SU-DHL-6 (cell line): ENCODE measurements around the gene TMEM184A.

Source experiments
- EZH2phosphoT487 ChIP-seq: fragments of 200-600 bp; sonication (generic), shearing (Covaris generic); conservative IDR thresholded peaks from 2 replicates; pipeline ENCODE4 v1.6.1; 2018; ENCODE audit warnings: mild to moderate bottlenecking, antibody characterized with exemption, low read length, moderate library complexity, mixed read lengths
- TF ChIP-seq, protein P1 (sequence below): fragments of 200-600 bp; sonication (generic); IDR thresholded peaks from one replicate; pipeline ENCODE4 v1.5.1; 2017; ENCODE audit warnings: antibody characterized with exemption, mild to moderate bottlenecking, low read length, moderate library complexity; ENCODE audit not compliant: insufficient read depth, poor library complexity, severe bottlenecking

GRCh38 chr7:1537535-1538412, 18.2 kb downstream of the TMEM184A start:
- TF ChIP-seq, protein P1, sequence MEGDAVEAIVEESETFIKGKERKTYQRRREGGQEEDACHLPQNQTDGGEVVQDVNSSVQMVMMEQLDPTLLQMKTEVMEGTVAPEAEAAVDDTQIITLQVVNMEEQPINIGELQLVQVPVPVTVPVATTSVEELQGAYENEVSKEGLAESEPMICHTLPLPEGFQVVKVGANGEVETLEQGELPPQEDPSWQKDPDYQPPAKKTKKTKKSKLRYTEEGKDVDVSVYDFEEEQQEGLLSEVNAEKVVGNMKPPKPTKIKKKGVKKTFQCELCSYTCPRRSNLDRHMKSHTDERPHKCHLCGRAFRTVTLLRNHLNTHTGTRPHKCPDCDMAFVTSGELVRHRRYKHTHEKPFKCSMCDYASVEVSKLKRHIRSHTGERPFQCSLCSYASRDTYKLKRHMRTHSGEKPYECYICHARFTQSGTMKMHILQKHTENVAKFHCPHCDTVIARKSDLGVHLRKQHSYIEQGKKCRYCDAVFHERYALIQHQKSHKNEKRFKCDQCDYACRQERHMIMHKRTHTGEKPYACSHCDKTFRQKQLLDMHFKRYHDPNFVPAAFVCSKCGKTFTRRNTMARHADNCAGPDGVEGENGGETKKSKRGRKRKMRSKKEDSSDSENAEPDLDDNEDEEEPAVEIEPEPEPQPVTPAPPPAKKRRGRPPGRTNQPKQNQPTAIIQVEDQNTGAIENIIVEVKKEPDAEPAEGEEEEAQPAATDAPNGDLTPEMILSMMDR, result no peak
- no peak for TF ChIP-seq EZH2phosphoT487
